CD4-positive, alpha-beta T cell treated with Interleukin-4 for 1 hour (primary cell): ENCODE results near the gene MST1R.

Experiments used
- DNase-seq, 2 donors: peaks; one replicate each; pipeline ENCODE4 v3.0.0-alpha.2; 2020 to 2022

MST1R gene

GRCh38 chr3:49873623-49874022 lies 30.1 kb downstream of the MST1R start:
- DNase-seq, result no peak

- DNase-seq, result peak; percentile 15 to 39
Observed at GRCh38 chr3:49872801-49873281, 30.8 kb downstream of the MST1R start.

- DNase-seq, result no peak
Observed at GRCh38 chr3:49871531-49872153, 32.0 kb downstream of the MST1R start.

GRCh38 chr3:49869525-49870126 lies 34.0 kb downstream of the MST1R start, which contains the start of gene CAMKV:
Gene CAMKV (minus strand): TSS chr3:49869906. CDS start chr3:49862388, 7,518 bp downstream.
- DNase-seq, result peak in 1 of 2 donors; percentile 14

GRCh38 chr3:49868862-49869466 lies 34.7 kb downstream of the MST1R start:
- DNase-seq, result no peak

GRCh38 chr3:49867871-49868321 lies 35.8 kb downstream of the MST1R start:
- peak in 1 of 2 donors; percentile 22 for DNase-seq

GRCh38 chr3:49867400-49867799 lies 36.3 kb downstream of the MST1R start:
- DNase-seq, result no peak

- DNase-seq, result no peak
Observed at GRCh38 chr3:49865198-49865784, 38.4 kb downstream of the MST1R start.

- no peak for DNase-seq
Observed at GRCh38 chr3:49864505-49864904, 39.2 kb downstream of the MST1R start.

- no peak for DNase-seq
Observed at GRCh38 chr3:49859576-49860305, 43.9 kb downstream of the MST1R start.

- peak; percentile 94 to 96 for DNase-seq
Observed at GRCh38 chr3:49856181-49857005, 47.3 kb downstream of the MST1R start, which contains the start of gene TRAIP. Gene TRAIP (minus strand): TSS chr3:49856564. CDS start chr3:49856453, 111 bp downstream.

- DNase-seq, result no peak
Observed at GRCh38 chr3:49855662-49856061, 48.0 kb downstream of the MST1R start.

- no peak for DNase-seq
Observed at GRCh38 chr3:49845694-49846093, 58.0 kb downstream of the MST1R start.

- DNase-seq, result no peak
Observed at GRCh38 chr3:49844464-49845183, 59.0 kb downstream of the MST1R start.

GRCh38 chr3:49842843-49843517 lies 60.7 kb downstream of the MST1R start:
- DNase-seq, result no peak

- DNase-seq, result no peak
Observed at GRCh38 chr3:49841806-49842205, 61.9 kb downstream of the MST1R start.

GRCh38 chr3:49841126-49841696 lies 62.5 kb downstream of the MST1R start:
- DNase-seq, result no peak

GRCh38 chr3:49840388-49840787 lies 63.3 kb downstream of the MST1R start:
- no peak for DNase-seq

GRCh38 chr3:49839193-49839809 lies 64.4 kb downstream of the MST1R start:
- DNase-seq, result peak; percentile 85 to 86
